CD4-positive, alpha-beta T cell (primary cell): ENCODE measurements around the gene NT5DC4. TPM values are rescaled to one million over a fixed set of nuclear protein-coding genes. Genes with fewer than 3 reads are reported as not detected.
A peak's percentile ranks its signal among the peaks of the same experiment; 100 is the strongest.

Source experiments
- ATAC-seq: fragments of 200-7000 bp; cut with Tn5 transposase; one replicate; pipeline ENCODE4 v1.10.0; 2022; ENCODE audit warnings: mild to moderate bottlenecking; ENCODE audit not compliant: poor library complexity
- CTCF ChIA-PET: fragments of 350-600 bp; sonication (Branson Sonifier 250); formaldehyde crosslinking; loops from one replicate; lab custom pipeline; 2021; ENCODE audit warnings: antibody characterized with exemption, inconsistent platforms; lab: Charles Lee
- POLR2A ChIA-PET: fragments of 350-600 bp; sonication (Branson Sonifier 250); formaldehyde crosslinking; loops from one replicate; lab custom pipeline; 2021; ENCODE audit warnings: antibody characterized with exemption, inconsistent platforms; lab: Charles Lee
- DNase-seq, 14 experiments: peaks; one replicate each; pipeline ENCODE4 v3.0.0-alpha.2; 2013 to 2020; ENCODE audit warnings: mixed read lengths in 2 of 14
- H3K27ac ChIP-seq, 2 donors: one replicate each; pipeline versions ENCODE4 v1.5.1 to v1.7.0; 2013; ENCODE audit warnings: low read length in 2 of 2, low read depth in 1 of 2, mild to moderate bottlenecking in 1 of 2
- H3K27me3 ChIP-seq, 2 experiments: 1 replicate in 1 of 2; 2 replicates in 1 of 2; pipeline versions ENCODE4 v1.6.1 to v1.7.0; 2013; ENCODE audit warnings: low read length in 2 of 2, control low read depth in 1 of 2, mild to moderate bottlenecking in 1 of 2, moderate library complexity in 1 of 2; ENCODE audit not compliant: insufficient read depth in 2 of 2, control insufficient read depth in 1 of 2
- H3K36me3 ChIP-seq: one replicate; pipeline ENCODE4 v1.6.1; 2013; ENCODE audit warnings: low read length, control low read depth; ENCODE audit not compliant: insufficient read depth
- H3K4me1 ChIP-seq: one replicate; pipeline ENCODE4 v1.6.1; 2013; ENCODE audit warnings: low read length, control low read depth; ENCODE audit not compliant: insufficient read depth
- H3K4me3 ChIP-seq: one replicate; pipeline ENCODE4 v1.5.1; 2013; ENCODE audit warnings: mild to moderate bottlenecking, low read length, moderate library complexity
- H3K9me3 ChIP-seq, 2 experiments: 1 replicate in 1 of 2; 2 replicates in 1 of 2; pipeline versions ENCODE4 v1.6.1 to v1.7.0; 2013; ENCODE audit warnings: low read length in 2 of 2, mild to moderate bottlenecking in 2 of 2, control low read depth in 1 of 2, moderate library complexity in 1 of 2; ENCODE audit not compliant: control insufficient read depth in 1 of 2, insufficient read depth in 1 of 2
- H3K27ac Mint-ChIP-seq: one replicate; pipeline ENCODE4 v1.8.0; 2020; ENCODE audit warnings: mixed read lengths
- H3K27me3 Mint-ChIP-seq: one replicate; pipeline ENCODE4 v1.8.0; 2021; ENCODE audit warnings: mixed read lengths
- H3K36me3 Mint-ChIP-seq: one replicate; pipeline ENCODE4 v1.8.0; 2021; ENCODE audit warnings: low read depth, mixed read lengths
- H3K4me1 Mint-ChIP-seq: one replicate; pipeline ENCODE4 v1.8.0; 2021; ENCODE audit warnings: low read depth, mixed read lengths
- H3K4me3 Mint-ChIP-seq: one replicate; pipeline ENCODE4 v1.8.0; 2020; ENCODE audit warnings: mild to moderate bottlenecking, mixed read lengths
- H3K9me3 Mint-ChIP-seq: one replicate; pipeline ENCODE4 v1.8.0; 2020; ENCODE audit warnings: mixed read lengths
- CTCF ChIP-seq: fragments of 200-600 bp; IDR thresholded peaks from one replicate; pipeline ENCODE4 v1.8.0; 2022; ENCODE audit warnings: antibody characterized with exemption, mild to moderate bottlenecking
- intact Hi-C, 2 experiments: fragments of 100-400 bp; cut with DNase I in 1 of 2; cut with micrococcal nuclease in 1 of 2; formaldehyde crosslinking; loops; one replicate each; pipeline versions ENCODE4 v1.15.1 to v1.9.0; 2023 to 2025; cut with DNase I, micrococcal nuclease
- total RNA-seq, 174 experiments: library from RNA in 2 of 174; stranded (reverse) in 2 of 174; gene quantifications; one replicate each; pipeline ENCODE4 v1.2.3 and lab custom pipeline; 2021 to 2026

NT5DC4 gene
- total RNA-seq, 2 experiments from 2014 or later: not detected

GRCh38 chr2:112787729-112788393 lies 67.0 kb downstream of the NT5DC4 start:
- H3K4me3 ChIP-seq: no peak overlapping the region
- H3K9me3 ChIP-seq: no peaks in the 10 kb centered on the region
- no peak for ATAC-seq
- H3K36me3 Mint-ChIP-seq: no peaks in the 10 kb centered on the region
- POLR2A ChIA-PET: no interaction called here
- CTCF ChIA-PET: no interaction called here
- peaks cover 11% of the 10 kb centered on the region for H3K27me3 Mint-ChIP-seq
- H3K27ac ChIP-seq: no peak overlapping the region
- no peak overlapping the region for H3K27ac Mint-ChIP-seq
- H3K4me3 Mint-ChIP-seq: no peak overlapping the region
- no peaks in the 10 kb centered on the region for H3K4me1 Mint-ChIP-seq
- no peaks in the 10 kb centered on the region for H3K9me3 Mint-ChIP-seq
- intact Hi-C loops: no loop called here
- DNase-seq: peak in 1 of 14 experiments; percentile 22
- no peak for TF ChIP-seq CTCF
- no peaks in the 10 kb centered on the region for H3K4me1 ChIP-seq
- H3K36me3 ChIP-seq: no peaks in the 10 kb centered on the region
- no peaks in the 10 kb centered on the region for H3K27me3 ChIP-seq

- no peak overlapping the region for H3K4me3 Mint-ChIP-seq
These were observed 67.8 kb downstream of the NT5DC4 start for GRCh38 chr2:112788653-112789052.

More at GRCh38 chr2:112788653-112789052, 67.8 kb downstream of the NT5DC4 start:
- Histone ChIP-seq H3K4me1 (no peaks in the 10 kb centered on the region), H3K4me3 (no peak overlapping the region), H3K27ac (no peak overlapping the region), H3K27me3 (no peaks in the 10 kb centered on the region), H3K9me3 (no peaks in the 10 kb centered on the region), H3K36me3 (no peaks in the 10 kb centered on the region)
- H3K27ac Mint-ChIP-seq: no peak overlapping the region
- ChIA-PET CTCF (no interaction called here), POLR2A (no interaction called here)
- intact Hi-C loops: no loop called here
- no peak for ATAC-seq
- H3K9me3 Mint-ChIP-seq: no peaks in the 10 kb centered on the region
- no peak for TF ChIP-seq CTCF
- no peak for DNase-seq
- H3K27me3 Mint-ChIP-seq: peaks cover 11% of the 10 kb centered on the region
- no peaks in the 10 kb centered on the region for H3K4me1 Mint-ChIP-seq
- H3K36me3 Mint-ChIP-seq: no peaks in the 10 kb centered on the region

Other genes with a start within 250 kb of the NT5DC4 start
- 10 to 100 TPM in 1 of 2 experiments, 1 to 10 TPM in 1; 9.9 to 10.8 TPM for gene TTL, start 238.9 kb upstream of the NT5DC4 start, total RNA-seq
- 10 to 100 TPM in 1 of 2 experiments, 1 to 10 TPM in 1; 9.2 to 11.5 TPM for gene POLR1B, start 178.6 kb upstream of the NT5DC4 start, total RNA-seq
- gene CHCHD5, start 136.4 kb upstream of the NT5DC4 start, total RNA-seq: 10 to 100 TPM; 13.4 to 14.3 TPM
- 100 to 1,000 TPM; 130 to 139 TPM for gene SLC20A1, start 75.1 kb upstream of the NT5DC4 start, total RNA-seq
- gene CKAP2L, start 43.6 kb downstream of the NT5DC4 start, total RNA-seq: under 1 TPM; 0.08 to 0.50 TPM
- not detected for gene IL1A, start 63.5 kb downstream of the NT5DC4 start, total RNA-seq
- 1 to 10 TPM; 3.8 to 5.6 TPM for gene IL1B, start 115.8 kb downstream of the NT5DC4 start, total RNA-seq
- gene IL37, start 190.1 kb downstream of the NT5DC4 start, total RNA-seq: not detected